Upper lobe of left lung (tissue), 4 donors: ENCODE data around the gene TRNP1.

Source experiments
- EP300 ChIP-seq, 4 donors: sonication (generic); formaldehyde crosslinking; IDR thresholded peaks; one replicate each; pipeline ENCODE4 v1.5.1; 2017; ENCODE audit warnings: antibody characterized with exemption in 4 of 4, control low read depth in 2 of 4
- POLR2A ChIP-seq, 4 donors: fragments of 450-650 bp; IDR thresholded peaks; one replicate each; pipeline ENCODE4 v1.5.1; 2016 to 2017; ENCODE audit warnings: antibody characterized with exemption in 4 of 4, mild to moderate bottlenecking in 2 of 4
- POLR2AphosphoS5 ChIP-seq, 2 donors: sonication (generic); formaldehyde crosslinking; IDR thresholded peaks; one replicate each; pipeline ENCODE4 v1.5.1; 2017; ENCODE audit warnings: antibody characterized with exemption in 2 of 2
- TF ChIP-seq, protein P1 (sequence below), 6 experiments: fragments of 450-650 bp in 4 of 6; fragments of 200-600 bp in 2 of 6; sonication (generic) in 2 of 6; IDR thresholded peaks; one replicate each; pipeline ENCODE4 v1.5.1; 2016 to 2019; ENCODE audit warnings: antibody characterized with exemption in 6 of 6

DNA sequence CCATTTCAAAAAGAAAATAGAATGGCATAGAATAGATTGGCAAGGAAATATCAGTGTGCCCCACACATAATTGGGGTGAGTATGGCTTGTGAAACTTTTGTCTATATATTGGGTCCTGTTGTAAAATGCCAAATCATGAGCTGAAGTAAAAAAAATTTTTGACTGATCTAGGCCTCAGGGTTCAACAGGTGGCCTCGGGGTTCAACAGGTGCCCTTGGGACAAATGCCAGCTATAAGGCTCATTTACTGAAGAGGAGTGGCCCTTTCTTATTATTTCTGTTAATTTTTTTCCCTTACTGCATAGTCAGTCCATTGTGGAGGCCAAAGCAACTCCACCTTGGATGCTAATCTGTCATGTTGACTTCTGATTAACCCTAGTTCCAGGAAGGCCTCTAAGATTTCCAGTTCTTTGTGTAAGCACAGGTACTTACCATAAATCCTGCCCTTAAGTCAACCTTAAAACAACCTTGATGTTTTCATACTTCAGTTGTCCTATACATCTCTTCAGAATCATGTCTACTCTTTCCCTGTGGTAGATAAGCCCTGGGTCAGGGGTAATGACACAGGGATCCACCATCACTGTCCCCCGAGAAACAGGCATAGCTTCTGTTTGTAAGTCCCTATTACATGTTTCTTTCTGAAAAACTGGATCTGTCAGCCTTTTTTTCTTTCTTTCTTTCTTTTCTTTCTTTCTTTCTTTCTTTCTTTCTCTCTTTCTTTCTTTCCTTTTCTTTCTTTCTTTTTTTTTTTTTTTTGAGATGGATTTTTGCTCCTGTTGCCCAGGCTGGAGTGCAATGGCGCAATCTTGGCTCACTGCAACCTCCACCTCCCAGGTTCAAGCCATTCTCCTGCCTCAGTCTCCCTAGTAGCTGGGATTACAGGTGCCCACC lies 16.6 kb upstream of the TRNP1 start:
- TF ChIP-seq, protein P1, sequence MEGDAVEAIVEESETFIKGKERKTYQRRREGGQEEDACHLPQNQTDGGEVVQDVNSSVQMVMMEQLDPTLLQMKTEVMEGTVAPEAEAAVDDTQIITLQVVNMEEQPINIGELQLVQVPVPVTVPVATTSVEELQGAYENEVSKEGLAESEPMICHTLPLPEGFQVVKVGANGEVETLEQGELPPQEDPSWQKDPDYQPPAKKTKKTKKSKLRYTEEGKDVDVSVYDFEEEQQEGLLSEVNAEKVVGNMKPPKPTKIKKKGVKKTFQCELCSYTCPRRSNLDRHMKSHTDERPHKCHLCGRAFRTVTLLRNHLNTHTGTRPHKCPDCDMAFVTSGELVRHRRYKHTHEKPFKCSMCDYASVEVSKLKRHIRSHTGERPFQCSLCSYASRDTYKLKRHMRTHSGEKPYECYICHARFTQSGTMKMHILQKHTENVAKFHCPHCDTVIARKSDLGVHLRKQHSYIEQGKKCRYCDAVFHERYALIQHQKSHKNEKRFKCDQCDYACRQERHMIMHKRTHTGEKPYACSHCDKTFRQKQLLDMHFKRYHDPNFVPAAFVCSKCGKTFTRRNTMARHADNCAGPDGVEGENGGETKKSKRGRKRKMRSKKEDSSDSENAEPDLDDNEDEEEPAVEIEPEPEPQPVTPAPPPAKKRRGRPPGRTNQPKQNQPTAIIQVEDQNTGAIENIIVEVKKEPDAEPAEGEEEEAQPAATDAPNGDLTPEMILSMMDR (IDR thresholded peaks at IDR 0.05), result no peak
- no peak for TF ChIP-seq EP300 (IDR thresholded peaks at IDR 0.05)
- TF ChIP-seq POLR2A (IDR thresholded peaks at IDR 0.05), result no peak
- TF ChIP-seq POLR2AphosphoS5 (IDR thresholded peaks at IDR 0.05), result no peak
